Left lung (tissue), 10 donors: ENCODE measurements around the gene MRPS12. TPM values are rescaled to one million over a fixed set of nuclear protein-coding genes. Genes with fewer than 3 reads are reported as not detected.

Experiments used
- ATAC-seq: fragments of 200-7000 bp; cut with Tn5 transposase; one replicate; pipeline ENCODE4 v1.9.1; 2020; ENCODE audit warnings: moderate library complexity
- DNase-seq, 4 donors: peaks; one replicate each; pipeline ENCODE4 v3.0.0-alpha.2; 2013 to 2020
- H3K27ac ChIP-seq, 2 donors: fragments of 200-600 bp; sonication (generic) in 1 of 2; one replicate each; pipeline versions ENCODE4 v1.5.0 to v1.8.0; 2020 to 2021
- H3K27me3 ChIP-seq, 2 donors: fragments of 200-600 bp; sonication (generic) in 1 of 2; one replicate each; pipeline versions ENCODE4 v1.5.0 to v1.8.0; 2020 to 2021
- H3K36me3 ChIP-seq, 2 donors: fragments of 200-600 bp; sonication (generic) in 1 of 2; one replicate each; pipeline versions ENCODE4 v1.5.0 to v1.8.0; 2020 to 2021
- H3K4me1 ChIP-seq, 2 donors: fragments of 200-600 bp; one replicate each; pipeline ENCODE4 v1.8.0; 2021
- H3K4me3 ChIP-seq, 2 donors: fragments of 200-600 bp; sonication (generic) in 1 of 2; one replicate each; pipeline versions ENCODE4 v1.5.0 to v1.8.0; 2020 to 2021; ENCODE audit warnings: mild to moderate bottlenecking in 1 of 2
- H3K9me3 ChIP-seq, 2 donors: fragments of 200-600 bp; sonication (generic) in 1 of 2; one replicate each; pipeline versions ENCODE4 v1.5.0 to v1.8.0; 2020 to 2021
- CTCF ChIP-seq, 2 donors: fragments of 200-600 bp; sonication (generic) in 1 of 2; IDR thresholded peaks; one replicate each; pipeline versions ENCODE4 v1.5.0 to v1.8.0; 2021; ENCODE audit warnings: antibody characterized with exemption in 2 of 2
- intact Hi-C, 2 donors: fragments of 100-400 bp; cut with DNase I; formaldehyde crosslinking; loops; one replicate each; pipeline versions ENCODE4 v1.11.2 to v1.14.2; 2022
- polyA plus RNA-seq, 6 donors: library from polyadenylated mRNA; unstranded; fragments of 120-200 nt; gene quantifications; one replicate each; pipeline ENCODE4 v1.2.1, GENCODE V29; 2013; ENCODE audit not compliant: insufficient read length in 6 of 6
- total RNA-seq, 2 donors: library from RNA; stranded (reverse); fragmentation: NEBNext Ultra II Directional; extraction: Animal tissue kit (Norgen Biotek cat#: 25700); gene quantifications; one replicate each; pipeline ENCODE4 v1.2.1, GENCODE V29; 2021
- donor health status: DM: no; HTN: yes; CAD: no.
- donor health status: DM: no; HTN: no; CAD: no.

The MRPS12 gene
- total and polyA plus RNA-seq, 8 donors = 11.8 to 39.8 (median 16.8) TPM

DNA sequence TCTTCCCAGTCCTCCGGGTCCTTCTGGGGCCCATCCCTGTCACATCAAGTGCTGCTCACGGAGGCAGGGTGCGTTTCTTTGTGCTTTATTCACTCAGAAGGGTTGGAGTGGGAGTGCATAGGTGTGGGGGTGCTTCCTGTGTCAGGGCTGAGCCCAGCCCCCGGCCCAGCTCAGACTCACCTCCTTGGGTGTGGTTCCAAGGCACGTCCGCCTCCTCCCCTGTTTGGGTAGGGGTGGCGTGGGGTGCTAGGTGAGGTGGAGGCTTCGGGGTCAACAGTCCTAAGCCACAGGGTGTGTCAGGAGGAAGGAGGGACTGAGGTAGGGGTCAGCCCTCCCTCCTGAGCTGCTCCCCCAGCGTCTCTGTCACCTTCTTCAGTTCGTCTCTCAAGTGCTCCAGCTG lies 21.8 kb upstream of the MRPS12 start:
- Histone ChIP-seq H3K4me3 (no peak overlapping the region), H3K36me3 (peaks cover 0 to 53% of the 10 kb centered on the region in 2 donors), H3K27ac (no peak overlapping the region), H3K9me3 (no peaks in the 10 kb centered on the region), H3K27me3 (peaks cover 0 to 18% of the 10 kb centered on the region in 2 donors), H3K4me1 (no peaks in the 10 kb centered on the region)
- ATAC-seq = no peak
- DNase-seq = no peak
- intact Hi-C loops = no loop called here
- TF ChIP-seq CTCF (IDR thresholded peaks at IDR 0.05) = no peak

DNA sequence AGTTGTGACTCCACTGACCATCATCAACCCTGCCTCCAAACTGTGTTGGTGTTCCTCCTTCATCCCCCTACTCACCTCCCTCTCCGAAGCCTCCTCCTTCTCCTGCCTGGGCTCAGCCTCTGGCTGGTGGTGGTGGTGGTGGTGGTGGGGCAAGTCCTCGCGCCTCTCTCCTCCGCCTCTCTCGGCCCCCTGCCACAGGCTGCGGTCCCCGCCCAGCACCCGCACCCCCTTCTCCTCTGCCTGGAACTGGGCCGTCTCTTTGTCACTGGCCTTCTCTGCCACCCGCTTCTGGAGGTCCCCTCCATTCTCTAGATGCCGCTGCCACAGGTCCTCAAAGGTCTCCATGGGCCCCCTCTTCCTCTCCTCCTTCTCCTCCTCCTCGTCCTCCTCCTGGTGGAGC lies 20.3 kb upstream of the MRPS12 start:
- H3K36me3 ChIP-seq = peaks cover 0 to 46% of the 10 kb centered on the region in 2 donors
- TF ChIP-seq CTCF (IDR thresholded peaks at IDR 0.05) = no peak
- intact Hi-C loops = no loop called here
- ATAC-seq (no peak), DNase-seq (no peak)
- H3K9me3 ChIP-seq = no peaks in the 10 kb centered on the region
- H3K27ac ChIP-seq = no peak overlapping the region
- no peak overlapping the region for H3K4me3 ChIP-seq
- H3K4me1 ChIP-seq = no peaks in the 10 kb centered on the region
- peaks cover 0 to 18% of the 10 kb centered on the region in 2 donors for H3K27me3 ChIP-seq

GRCh38 chr19:38911388-38912001 lies 19.2 kb upstream of the MRPS12 start:
- Histone ChIP-seq H3K4me1 (no peaks in the 10 kb centered on the region), H3K4me3 (no peak overlapping the region), H3K36me3 (peaks cover 0 to 38% of the 10 kb centered on the region in 2 donors), H3K27ac (no peak overlapping the region), H3K27me3 (peaks cover 0 to 18% of the 10 kb centered on the region in 2 donors), H3K9me3 (no peaks in the 10 kb centered on the region)
- ATAC-seq = no peak
- no peak for TF ChIP-seq CTCF (IDR thresholded peaks at IDR 0.05)
- no peak for DNase-seq
- intact Hi-C loops = no loop called here

DNA sequence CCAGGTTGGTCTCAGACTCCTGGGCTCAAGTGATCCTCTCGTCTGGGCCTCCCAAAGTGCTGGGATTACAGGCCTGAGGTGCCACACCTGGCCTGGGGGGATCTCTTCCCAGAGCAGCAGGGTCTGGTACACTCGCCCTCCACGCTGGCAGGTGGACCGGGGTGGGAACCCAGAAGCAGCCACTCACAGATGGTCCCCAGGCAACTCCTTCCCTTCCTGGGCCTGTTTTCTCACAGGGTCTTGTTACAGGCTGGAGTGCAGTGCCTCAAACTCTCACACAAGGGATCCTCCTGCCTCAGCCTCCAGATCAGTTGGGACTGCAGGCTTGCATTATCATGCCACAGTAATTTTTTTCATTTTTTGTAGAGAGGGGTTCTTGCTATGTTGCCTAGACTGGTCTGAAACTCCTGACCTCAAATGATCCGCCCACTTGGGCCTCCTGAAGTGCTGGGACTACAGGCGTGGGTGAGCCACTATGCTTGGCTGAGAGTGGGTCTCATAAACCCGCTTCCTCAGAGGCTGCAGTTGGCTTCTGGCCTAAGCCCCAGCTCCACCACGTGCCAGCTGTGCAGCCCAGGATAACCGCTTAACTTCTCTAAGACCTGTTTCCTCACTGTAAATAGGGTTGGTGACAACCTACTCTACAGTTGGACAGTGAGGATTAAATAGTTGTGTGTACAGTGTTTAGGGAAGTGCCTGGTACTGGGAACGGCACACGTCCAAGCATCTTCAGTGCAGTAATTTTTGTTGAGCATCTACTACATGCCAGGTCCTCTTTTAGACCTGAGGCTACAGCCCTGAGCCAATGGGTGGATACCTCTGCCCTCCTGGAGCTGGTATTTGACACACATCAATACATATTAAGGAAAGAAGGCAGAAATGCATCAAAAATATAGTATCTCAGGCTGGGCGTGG lies 17.9 kb upstream of the MRPS12 start:
- Histone ChIP-seq H3K27me3 (peaks cover 0 to 18% of the 10 kb centered on the region in 2 donors), H3K9me3 (no peaks in the 10 kb centered on the region), H3K4me1 (no peaks in the 10 kb centered on the region), H3K4me3 (no peak overlapping the region), H3K36me3 (peaks cover 0 to 25% of the 10 kb centered on the region in 2 donors), H3K27ac (no peak overlapping the region)
- no peak for TF ChIP-seq CTCF (IDR thresholded peaks at IDR 0.05)
- intact Hi-C loops = no loop called here
- ATAC-seq (peak; percentile 10), DNase-seq (peak in 1 of 4 donors; percentile 45)

DNA sequence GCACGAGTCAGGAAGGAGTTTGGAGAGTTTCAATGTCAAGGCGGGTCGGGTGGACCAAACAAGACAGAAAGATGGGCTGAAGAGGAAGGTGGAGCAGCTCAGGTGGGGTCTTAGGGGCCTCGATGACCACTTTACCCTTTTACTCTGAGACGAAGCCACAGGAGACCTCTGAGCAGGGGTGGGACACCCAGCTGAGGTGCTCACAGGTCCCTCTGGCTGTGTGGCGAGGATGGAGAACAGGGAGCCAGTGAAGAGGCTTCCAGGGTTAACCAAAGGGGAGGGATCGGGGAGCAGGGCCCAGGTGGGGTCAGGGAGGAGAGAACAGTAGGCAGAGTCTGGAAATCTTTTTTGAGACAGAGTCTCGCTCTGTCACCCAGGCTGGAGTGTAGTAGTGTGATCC lies 16.8 kb upstream of the MRPS12 start:
- Histone ChIP-seq H3K4me1 (no peaks in the 10 kb centered on the region), H3K9me3 (no peaks in the 10 kb centered on the region), H3K27me3 (peaks cover 0 to 18% of the 10 kb centered on the region in 2 donors), H3K4me3 (no peak overlapping the region), H3K36me3 (peaks cover 0 to 14% of the 10 kb centered on the region in 2 donors), H3K27ac (no peak overlapping the region)
- TF ChIP-seq CTCF (IDR thresholded peaks at IDR 0.05) = no peak
- DNase-seq = peak in 1 of 4 donors; percentile 35
- ATAC-seq = no peak
- intact Hi-C loops = no loop called here
